GM12878 (cell line): ENCODE results near the gene PLEKHA7.

Source experiments
- TF ChIP-seq, protein P1 (sequence below): IDR thresholded peaks from 2 replicates; pipeline ENCODE4 v1.6.1; 2011; ENCODE audit warnings: borderline replicate concordance, low read depth, mild to moderate bottlenecking, moderate library complexity, low read length; ENCODE audit not compliant: insufficient read depth, poor library complexity, severe bottlenecking
- TF ChIP-seq, protein P2 (sequence below): IDR thresholded peaks from 2 replicates; pipeline ENCODE4 v1.6.1; 2011; ENCODE audit warnings: low read depth, low read length, improper control_type of control experiment, borderline replicate concordance
- TF ChIP-seq, protein P3 (sequence below), 3 experiments: IDR thresholded peaks in 2 of 3; conservative IDR thresholded peaks in 1 of 3; 2 replicates each; pipeline ENCODE4 v1.5.1; 2011; ENCODE audit warnings: low read depth in 3 of 3, low read length in 3 of 3, mild to moderate bottlenecking in 3 of 3, control low read depth in 2 of 3, moderate library complexity in 2 of 3, inconsistent platforms in 1 of 3, mixed read lengths in 1 of 3; ENCODE audit not compliant: control insufficient read depth in 2 of 3, insufficient read depth in 1 of 3; ENCODE audit errors: extremely low read depth in 1 of 3

DNA sequence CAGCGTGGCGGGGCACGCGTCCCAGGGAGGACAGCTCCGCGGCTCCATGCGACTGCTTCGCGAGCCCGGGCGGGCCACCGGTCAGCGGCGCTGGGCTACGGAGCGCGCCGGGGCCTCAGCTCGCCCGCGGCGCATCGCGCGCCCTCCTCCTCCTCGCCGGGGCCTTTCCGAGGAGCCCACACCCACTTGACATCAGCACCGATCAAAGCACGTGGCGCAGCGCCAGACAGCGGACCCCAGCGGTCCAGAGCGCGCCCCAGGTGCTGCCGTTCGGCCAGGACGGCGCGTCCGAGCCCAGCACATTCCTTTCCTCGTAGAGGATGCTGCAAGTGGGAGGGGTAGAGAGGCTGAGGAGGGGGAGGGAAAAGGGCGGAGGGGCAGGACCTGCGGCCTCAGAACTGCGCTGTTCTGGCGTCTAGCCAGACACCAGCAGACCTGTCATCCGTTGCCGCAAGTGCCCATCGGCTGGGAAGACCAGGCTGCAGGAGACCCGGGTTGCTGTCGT is 88.6 kb downstream of the PLEKHA7 start:
- TF ChIP-seq, protein P1, sequence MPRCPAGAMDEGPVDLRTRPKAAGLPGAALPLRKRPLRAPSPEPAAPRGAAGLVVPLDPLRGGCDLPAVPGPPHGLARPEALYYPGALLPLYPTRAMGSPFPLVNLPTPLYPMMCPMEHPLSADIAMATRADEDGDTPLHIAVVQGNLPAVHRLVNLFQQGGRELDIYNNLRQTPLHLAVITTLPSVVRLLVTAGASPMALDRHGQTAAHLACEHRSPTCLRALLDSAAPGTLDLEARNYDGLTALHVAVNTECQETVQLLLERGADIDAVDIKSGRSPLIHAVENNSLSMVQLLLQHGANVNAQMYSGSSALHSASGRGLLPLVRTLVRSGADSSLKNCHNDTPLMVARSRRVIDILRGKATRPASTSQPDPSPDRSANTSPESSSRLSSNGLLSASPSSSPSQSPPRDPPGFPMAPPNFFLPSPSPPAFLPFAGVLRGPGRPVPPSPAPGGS: no peak
- TF ChIP-seq, protein P2, sequence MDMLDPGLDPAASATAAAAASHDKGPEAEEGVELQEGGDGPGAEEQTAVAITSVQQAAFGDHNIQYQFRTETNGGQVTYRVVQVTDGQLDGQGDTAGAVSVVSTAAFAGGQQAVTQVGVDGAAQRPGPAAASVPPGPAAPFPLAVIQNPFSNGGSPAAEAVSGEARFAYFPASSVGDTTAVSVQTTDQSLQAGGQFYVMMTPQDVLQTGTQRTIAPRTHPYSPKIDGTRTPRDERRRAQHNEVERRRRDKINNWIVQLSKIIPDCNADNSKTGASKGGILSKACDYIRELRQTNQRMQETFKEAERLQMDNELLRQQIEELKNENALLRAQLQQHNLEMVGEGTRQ: no peak
- TF ChIP-seq, protein P3, sequence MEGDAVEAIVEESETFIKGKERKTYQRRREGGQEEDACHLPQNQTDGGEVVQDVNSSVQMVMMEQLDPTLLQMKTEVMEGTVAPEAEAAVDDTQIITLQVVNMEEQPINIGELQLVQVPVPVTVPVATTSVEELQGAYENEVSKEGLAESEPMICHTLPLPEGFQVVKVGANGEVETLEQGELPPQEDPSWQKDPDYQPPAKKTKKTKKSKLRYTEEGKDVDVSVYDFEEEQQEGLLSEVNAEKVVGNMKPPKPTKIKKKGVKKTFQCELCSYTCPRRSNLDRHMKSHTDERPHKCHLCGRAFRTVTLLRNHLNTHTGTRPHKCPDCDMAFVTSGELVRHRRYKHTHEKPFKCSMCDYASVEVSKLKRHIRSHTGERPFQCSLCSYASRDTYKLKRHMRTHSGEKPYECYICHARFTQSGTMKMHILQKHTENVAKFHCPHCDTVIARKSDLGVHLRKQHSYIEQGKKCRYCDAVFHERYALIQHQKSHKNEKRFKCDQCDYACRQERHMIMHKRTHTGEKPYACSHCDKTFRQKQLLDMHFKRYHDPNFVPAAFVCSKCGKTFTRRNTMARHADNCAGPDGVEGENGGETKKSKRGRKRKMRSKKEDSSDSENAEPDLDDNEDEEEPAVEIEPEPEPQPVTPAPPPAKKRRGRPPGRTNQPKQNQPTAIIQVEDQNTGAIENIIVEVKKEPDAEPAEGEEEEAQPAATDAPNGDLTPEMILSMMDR (IDR thresholded peaks at IDR 0.05 in 2 of 3, conservative IDR thresholded peaks at IDR 0.05 in 1 of 3; ENCODE audit: control insufficient read depth in 2 of 3, extremely low read depth in 1 of 3, insufficient read depth in 1 of 3, low read depth in 3 of 3, low read length in 3 of 3): no peak
